ENCODE measurements around the gene MLIP.

- TF ChIP-seq CTCF (IDR thresholded peaks at IDR 0.05) (no peak), POLR2A (IDR thresholded peaks at IDR 0.05; ENCODE audit: low read depth) (no peak), EP300 (IDR thresholded peaks at IDR 0.05) (no peak), POLR2AphosphoS5 (IDR thresholded peaks at IDR 0.05) (no peak)
These were observed 143.6 kb downstream of the MLIP start for GRCh38 chr6:54254886-54255285.
